K562 (cell line): ENCODE measurements around the gene MAN1A1. TPM values are rescaled to one million over a fixed set of nuclear protein-coding genes. Genes with fewer than 3 reads are reported as not detected.
A peak's percentile ranks its signal among the peaks of the same experiment; 100 is the strongest.

Experiments used
- ATF3 ChIP-seq, 2 experiments: fragments of 450-650 bp in 1 of 2; sonication (generic) in 1 of 2; formaldehyde crosslinking in 1 of 2; IDR thresholded peaks in 1 of 2; conservative IDR thresholded peaks in 1 of 2; 2 replicates each; pipeline versions ENCODE4 v1.6.1 to v1.8.1; 2016 to 2023; ENCODE audit warnings: mild to moderate bottlenecking in 2 of 2, moderate library complexity in 2 of 2, inconsistent platforms in 1 of 2, missing genetic modification reagents in 1 of 2
- BCL6 ChIP-seq: fragments of 250-450 bp; sonication (Bioruptor Pico); IDR thresholded peaks from 2 replicates; pipeline ENCODE4 v1.4.0; 2020
- CBX8 ChIP-seq: fragments of 200-600 bp; sonication (generic); IDR thresholded peaks from 2 replicates; pipeline ENCODE4 v1.6.1; 2012; ENCODE audit warnings: borderline replicate concordance, mixed run types, low read depth, mild to moderate bottlenecking, moderate library complexity, mixed read lengths, low read length, control low read depth, inconsistent platforms; ENCODE audit not compliant: poor library complexity, severe bottlenecking; ENCODE audit errors: extremely low read depth
- DPF2 ChIP-seq: fragments of 450-650 bp; IDR thresholded peaks from 2 replicates; pipeline ENCODE4 v1.6.1; 2016
- GTF2A2 ChIP-seq: IDR thresholded peaks from 2 replicates; pipeline ENCODE4 v1.6.1; 2016; ENCODE audit warnings: mild to moderate bottlenecking, missing genetic modification characterization, missing compliant biosample characterization
- HCFC1 ChIP-seq: IDR thresholded peaks from 2 replicates; pipeline ENCODE4 v1.6.1; 2012; ENCODE audit warnings: low read depth, low read length, improper control_type of control experiment
- HDAC3 ChIP-seq: fragments of 450-650 bp; IDR thresholded peaks from 2 replicates; pipeline ENCODE4 v1.6.1; 2018; ENCODE audit warnings: borderline replicate concordance, mild to moderate bottlenecking, moderate library complexity; ENCODE audit not compliant: partially characterized antibody
- KHSRP ChIP-seq: fragments of 450-650 bp; IDR thresholded peaks from 2 replicates; pipeline ENCODE4 v1.6.1; 2017
- MEIS2 ChIP-seq: fragments of 450-650 bp; IDR thresholded peaks from 2 replicates; pipeline ENCODE4 v1.6.1; 2014; ENCODE audit warnings: mild to moderate bottlenecking; ENCODE audit not compliant: partially characterized antibody
- NFATC3 ChIP-seq: fragments of 450-650 bp; IDR thresholded peaks from 2 replicates; pipeline ENCODE4 v1.6.1; 2017; ENCODE audit warnings: mild to moderate bottlenecking
- PRPF4 ChIP-seq: fragments of 200-400 bp; formaldehyde crosslinking; IDR thresholded peaks from one replicate; pipeline ENCODE4 v1.6.1; 2017; ENCODE audit warnings: low read length, low read depth, mild to moderate bottlenecking; ENCODE audit not compliant: insufficient read depth, poor library complexity, severe bottlenecking
- RBFOX2 ChIP-seq: fragments of 200-400 bp; formaldehyde crosslinking; IDR thresholded peaks from 2 replicates; pipeline ENCODE4 v1.6.1; 2017; ENCODE audit warnings: low read depth, mild to moderate bottlenecking, low read length, moderate library complexity
- SMAD4 ChIP-seq: fragments of 250-450 bp; sonication (Bioruptor Pico); conservative IDR thresholded peaks from 2 replicates; pipeline ENCODE4 v1.8.0; 2021; ENCODE audit warnings: inconsistent platforms, mild to moderate bottlenecking, moderate library complexity
- TAF7 ChIP-seq: fragments of 450-650 bp; IDR thresholded peaks from 2 replicates; pipeline ENCODE4 v1.6.1; 2016; ENCODE audit warnings: missing genetic modification characterization, missing compliant biosample characterization
- TARDBP ChIP-seq: fragments of 450-650 bp; IDR thresholded peaks from 2 replicates; pipeline ENCODE4 v1.6.1; 2016
- ZNF830 ChIP-seq: fragments of 250-450 bp; sonication (Bioruptor Pico); IDR thresholded peaks from 2 replicates; pipeline ENCODE4 v1.5.0; 2021; ENCODE audit warnings: mild to moderate bottlenecking
- polyA plus RNA-seq, 8 experiments: library from polyadenylated mRNA; depleted of rRNA in 4 of 8; stranded (reverse) in 5 of 8; unstranded in 3 of 8; fragments of >200 nt; fragmentation: Nextera tagmentation in 2 of 8; fragmentation: Illumina TruSeq in 1 of 8; extraction: Ambion mirVana in 2 of 8; extraction: Trizol in 1 of 8; gene quantifications; 2 replicates each; pipeline versions ENCODE4 v1.2.1 to v1.2.3, GENCODE V29; 2011 to 2014; ENCODE audit warnings: inconsistent platforms in 1 of 8, missing spikeins in 1 of 8
- total RNA-seq, 7 experiments: library from RNA; depleted of rRNA in 6 of 7; stranded (reverse); fragments of >200 nt in 6 of 7; fragmentation: Illumina TruSeq in 2 of 7; extraction: Trizol in 2 of 7; gene quantifications; 2 replicates each; pipeline versions ENCODE4 v1.2.1 to v1.2.3, GENCODE V29; 2011 to 2021; ENCODE audit warnings: low replicate concordance in 1 of 7
- TF ChIP-seq, protein P1 (sequence below): fragments of 150-350 bp; IDR thresholded peaks from 2 replicates; pipeline ENCODE4 v1.6.1; 2014; ENCODE audit warnings: low read depth, mild to moderate bottlenecking, low read length, borderline replicate concordance
- TF ChIP-seq, protein P2 (sequence below): fragments of 450-650 bp; IDR thresholded peaks from 2 replicates; pipeline ENCODE4 v1.6.1; 2017; ENCODE audit warnings: mild to moderate bottlenecking, moderate library complexity
- TF ChIP-seq, protein P3 (sequence below): sonication (generic); formaldehyde crosslinking; IDR thresholded peaks from 2 replicates; pipeline ENCODE4 v1.8.1; 2023; ENCODE audit warnings: missing genetic modification reagents, mild to moderate bottlenecking, borderline replicate concordance

The MAN1A1 gene
- total and polyA plus RNA-seq, 9 of the 15 experiments (the other 6 are each of a cell fraction or from before 2014, with no cell fraction given) = 24.5 to 78.4 (median 59.7) TPM

DNA sequence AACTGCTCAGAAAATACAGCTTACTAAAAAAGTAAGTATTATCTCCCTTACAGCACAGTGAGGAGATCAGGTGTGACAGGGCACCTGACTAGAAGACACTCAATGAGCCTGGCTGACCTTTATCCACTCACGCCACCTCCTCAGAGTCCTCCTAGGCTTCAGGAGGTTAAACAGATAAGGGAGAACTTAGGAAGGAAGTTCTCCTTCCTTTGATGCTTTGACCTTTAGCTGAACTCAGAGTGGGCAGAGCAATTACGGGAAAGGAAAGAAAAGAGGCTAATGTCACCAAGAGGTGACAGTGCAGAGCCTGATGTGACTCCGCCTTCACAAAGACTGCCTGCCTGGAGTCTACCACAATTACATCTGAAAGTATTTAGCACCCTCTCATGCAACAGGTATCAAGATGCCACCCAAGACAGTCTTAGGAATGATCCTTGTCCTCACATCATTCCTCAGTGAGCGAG is 36.7 kb downstream of the MAN1A1 start (continued):
- TF ChIP-seq, protein P1, sequence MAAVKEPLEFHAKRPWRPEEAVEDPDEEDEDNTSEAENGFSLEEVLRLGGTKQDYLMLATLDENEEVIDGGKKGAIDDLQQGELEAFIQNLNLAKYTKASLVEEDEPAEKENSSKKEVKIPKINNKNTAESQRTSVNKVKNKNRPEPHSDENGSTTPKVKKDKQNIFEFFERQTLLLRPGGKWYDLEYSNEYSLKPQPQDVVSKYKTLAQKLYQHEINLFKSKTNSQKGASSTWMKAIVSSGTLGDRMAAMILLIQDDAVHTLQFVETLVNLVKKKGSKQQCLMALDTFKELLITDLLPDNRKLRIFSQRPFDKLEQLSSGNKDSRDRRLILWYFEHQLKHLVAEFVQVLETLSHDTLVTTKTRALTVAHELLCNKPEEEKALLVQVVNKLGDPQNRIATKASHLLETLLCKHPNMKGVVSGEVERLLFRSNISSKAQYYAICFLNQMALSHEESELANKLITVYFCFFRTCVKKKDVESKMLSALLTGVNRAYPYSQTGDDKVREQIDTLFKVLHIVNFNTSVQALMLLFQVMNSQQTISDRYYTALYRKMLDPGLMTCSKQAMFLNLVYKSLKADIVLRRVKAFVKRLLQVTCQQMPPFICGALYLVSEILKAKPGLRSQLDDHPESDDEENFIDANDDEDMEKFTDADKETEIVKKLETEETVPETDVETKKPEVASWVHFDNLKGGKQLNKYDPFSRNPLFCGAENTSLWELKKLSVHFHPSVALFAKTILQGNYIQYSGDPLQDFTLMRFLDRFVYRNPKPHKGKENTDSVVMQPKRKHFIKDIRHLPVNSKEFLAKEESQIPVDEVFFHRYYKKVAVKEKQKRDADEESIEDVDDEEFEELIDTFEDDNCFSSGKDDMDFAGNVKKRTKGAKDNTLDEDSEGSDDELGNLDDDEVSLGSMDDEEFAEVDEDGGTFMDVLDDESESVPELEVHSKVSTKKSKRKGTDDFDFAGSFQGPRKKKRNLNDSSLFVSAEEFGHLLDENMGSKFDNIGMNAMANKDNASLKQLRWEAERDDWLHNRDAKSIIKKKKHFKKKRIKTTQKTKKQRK = no peak
- TF ChIP-seq NFATC3 (no peak), PRPF4 (no peak), TAF7 (tag) (no peak), HDAC3 (peak; percentile 77), GTF2A2 (tag) (no peak), ZNF830 (no peak), KHSRP (no peak), TARDBP (no peak), DPF2 (peak; percentile 92), BCL6 (CRISPR knock-in tag) (no peak), MEIS2 (peak; percentile 64), CBX8 (no peak), HCFC1 (no peak), RBFOX2 (no peak), ATF3 (IDR thresholded peaks at IDR 0.05) (no peak), ATF3 (CRISPR knock-in tag; conservative IDR thresholded peaks at IDR 0.05) (no peak), SMAD4 (CRISPR knock-in tag) (peak; percentile 86)
- TF ChIP-seq, protein P2, sequence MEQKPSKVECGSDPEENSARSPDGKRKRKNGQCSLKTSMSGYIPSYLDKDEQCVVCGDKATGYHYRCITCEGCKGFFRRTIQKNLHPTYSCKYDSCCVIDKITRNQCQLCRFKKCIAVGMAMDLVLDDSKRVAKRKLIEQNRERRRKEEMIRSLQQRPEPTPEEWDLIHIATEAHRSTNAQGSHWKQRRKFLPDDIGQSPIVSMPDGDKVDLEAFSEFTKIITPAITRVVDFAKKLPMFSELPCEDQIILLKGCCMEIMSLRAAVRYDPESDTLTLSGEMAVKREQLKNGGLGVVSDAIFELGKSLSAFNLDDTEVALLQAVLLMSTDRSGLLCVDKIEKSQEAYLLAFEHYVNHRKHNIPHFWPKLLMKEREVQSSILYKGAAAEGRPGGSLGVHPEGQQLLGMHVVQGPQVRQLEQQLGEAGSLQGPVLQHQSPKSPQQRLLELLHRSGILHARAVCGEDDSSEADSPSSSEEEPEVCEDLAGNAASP = no peak
- TF ChIP-seq, protein P3, sequence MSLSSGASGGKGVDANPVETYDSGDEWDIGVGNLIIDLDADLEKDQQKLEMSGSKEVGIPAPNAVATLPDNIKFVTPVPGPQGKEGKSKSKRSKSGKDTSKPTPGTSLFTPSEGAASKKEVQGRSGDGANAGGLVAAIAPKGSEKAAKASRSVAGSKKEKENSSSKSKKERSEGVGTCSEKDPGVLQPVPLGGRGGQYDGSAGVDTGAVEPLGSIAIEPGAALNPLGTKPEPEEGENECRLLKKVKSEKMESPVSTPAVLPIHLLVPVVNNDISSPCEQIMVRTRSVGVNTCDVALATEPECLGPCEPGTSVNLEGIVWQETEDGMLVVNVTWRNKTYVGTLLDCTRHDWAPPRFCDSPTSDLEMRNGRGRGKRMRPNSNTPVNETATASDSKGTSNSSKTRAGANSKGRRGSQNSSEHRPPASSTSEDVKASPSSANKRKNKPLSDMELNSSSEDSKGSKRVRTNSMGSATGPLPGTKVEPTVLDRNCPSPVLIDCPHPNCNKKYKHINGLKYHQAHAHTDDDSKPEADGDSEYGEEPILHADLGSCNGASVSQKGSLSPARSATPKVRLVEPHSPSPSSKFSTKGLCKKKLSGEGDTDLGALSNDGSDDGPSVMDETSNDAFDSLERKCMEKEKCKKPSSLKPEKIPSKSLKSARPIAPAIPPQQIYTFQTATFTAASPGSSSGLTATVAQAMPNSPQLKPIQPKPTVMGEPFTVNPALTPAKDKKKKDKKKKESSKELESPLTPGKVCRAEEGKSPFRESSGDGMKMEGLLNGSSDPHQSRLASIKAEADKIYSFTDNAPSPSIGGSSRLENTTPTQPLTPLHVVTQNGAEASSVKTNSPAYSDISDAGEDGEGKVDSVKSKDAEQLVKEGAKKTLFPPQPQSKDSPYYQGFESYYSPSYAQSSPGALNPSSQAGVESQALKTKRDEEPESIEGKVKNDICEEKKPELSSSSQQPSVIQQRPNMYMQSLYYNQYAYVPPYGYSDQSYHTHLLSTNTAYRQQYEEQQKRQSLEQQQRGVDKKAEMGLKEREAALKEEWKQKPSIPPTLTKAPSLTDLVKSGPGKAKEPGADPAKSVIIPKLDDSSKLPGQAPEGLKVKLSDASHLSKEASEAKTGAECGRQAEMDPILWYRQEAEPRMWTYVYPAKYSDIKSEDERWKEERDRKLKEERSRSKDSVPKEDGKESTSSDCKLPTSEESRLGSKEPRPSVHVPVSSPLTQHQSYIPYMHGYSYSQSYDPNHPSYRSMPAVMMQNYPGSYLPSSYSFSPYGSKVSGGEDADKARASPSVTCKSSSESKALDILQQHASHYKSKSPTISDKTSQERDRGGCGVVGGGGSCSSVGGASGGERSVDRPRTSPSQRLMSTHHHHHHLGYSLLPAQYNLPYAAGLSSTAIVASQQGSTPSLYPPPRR (CRISPR knock-in tag) = no peak
